22Rv1 (cell line): ENCODE results near the gene GNPDA1.

Experiments used
- H3K27ac ChIP-seq: fragments of 450-650 bp; 2 replicates; pipeline ENCODE4 v1.5.1; 2017
- ZFX ChIP-seq: fragments of 450-650 bp; IDR thresholded peaks from 2 replicates; pipeline ENCODE4 v1.6.1; 2017; ENCODE audit warnings: antibody characterized with exemption, borderline replicate concordance
- TF ChIP-seq, protein P1 (sequence below): fragments of 450-650 bp; IDR thresholded peaks from 2 replicates; pipeline ENCODE4 v1.5.1; 2017; ENCODE audit warnings: mild to moderate bottlenecking

Gene GNPDA1

GRCh38 chr5:142032747-142033631 is 20.2 kb upstream of the GNPDA1 start:
- no peak overlapping the region for H3K27ac ChIP-seq
- no peak for TF ChIP-seq ZFX
- TF ChIP-seq, protein P1, sequence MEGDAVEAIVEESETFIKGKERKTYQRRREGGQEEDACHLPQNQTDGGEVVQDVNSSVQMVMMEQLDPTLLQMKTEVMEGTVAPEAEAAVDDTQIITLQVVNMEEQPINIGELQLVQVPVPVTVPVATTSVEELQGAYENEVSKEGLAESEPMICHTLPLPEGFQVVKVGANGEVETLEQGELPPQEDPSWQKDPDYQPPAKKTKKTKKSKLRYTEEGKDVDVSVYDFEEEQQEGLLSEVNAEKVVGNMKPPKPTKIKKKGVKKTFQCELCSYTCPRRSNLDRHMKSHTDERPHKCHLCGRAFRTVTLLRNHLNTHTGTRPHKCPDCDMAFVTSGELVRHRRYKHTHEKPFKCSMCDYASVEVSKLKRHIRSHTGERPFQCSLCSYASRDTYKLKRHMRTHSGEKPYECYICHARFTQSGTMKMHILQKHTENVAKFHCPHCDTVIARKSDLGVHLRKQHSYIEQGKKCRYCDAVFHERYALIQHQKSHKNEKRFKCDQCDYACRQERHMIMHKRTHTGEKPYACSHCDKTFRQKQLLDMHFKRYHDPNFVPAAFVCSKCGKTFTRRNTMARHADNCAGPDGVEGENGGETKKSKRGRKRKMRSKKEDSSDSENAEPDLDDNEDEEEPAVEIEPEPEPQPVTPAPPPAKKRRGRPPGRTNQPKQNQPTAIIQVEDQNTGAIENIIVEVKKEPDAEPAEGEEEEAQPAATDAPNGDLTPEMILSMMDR = no peak

DNA sequence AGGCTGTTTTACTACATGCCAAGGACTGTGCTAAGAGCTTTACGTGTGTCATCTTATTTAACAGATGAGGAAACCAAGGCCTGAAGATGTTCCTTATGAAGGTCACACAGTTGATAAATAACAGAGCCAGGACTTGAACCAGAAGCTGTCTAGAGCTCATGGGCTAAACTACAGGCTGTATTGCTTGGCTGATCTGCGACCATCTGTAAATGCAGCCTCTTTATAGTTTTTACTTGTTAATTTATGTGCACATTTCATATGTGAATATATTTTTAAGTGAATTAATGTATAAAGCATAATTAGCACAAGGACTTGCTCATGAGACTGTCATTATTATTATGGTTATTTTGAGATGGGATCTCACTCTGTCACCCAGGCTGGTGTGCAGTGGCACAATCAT is 19.3 kb upstream of the GNPDA1 start:
- TF ChIP-seq, protein P1 = no peak
- no peak for TF ChIP-seq ZFX
- no peak overlapping the region for H3K27ac ChIP-seq

- TF ChIP-seq, protein P1 = no peak
- no peak for TF ChIP-seq ZFX
- no peak overlapping the region for H3K27ac ChIP-seq
These were observed 12.8 kb upstream of the GNPDA1 start for GRCh38 chr5:142025637-142026036.

GRCh38 chr5:142024771-142025304 is 12.0 kb upstream of the GNPDA1 start:
- TF ChIP-seq, protein P1 = no peak
- no peak for TF ChIP-seq ZFX
- peak overlapping the region; percentile 91 for H3K27ac ChIP-seq

- H3K27ac ChIP-seq = peak overlapping the region; percentile 91
- TF ChIP-seq, protein P1 = no peak
- TF ChIP-seq ZFX = no peak
These were observed 11.0 kb upstream of the GNPDA1 start for GRCh38 chr5:142023836-142024235.

DNA sequence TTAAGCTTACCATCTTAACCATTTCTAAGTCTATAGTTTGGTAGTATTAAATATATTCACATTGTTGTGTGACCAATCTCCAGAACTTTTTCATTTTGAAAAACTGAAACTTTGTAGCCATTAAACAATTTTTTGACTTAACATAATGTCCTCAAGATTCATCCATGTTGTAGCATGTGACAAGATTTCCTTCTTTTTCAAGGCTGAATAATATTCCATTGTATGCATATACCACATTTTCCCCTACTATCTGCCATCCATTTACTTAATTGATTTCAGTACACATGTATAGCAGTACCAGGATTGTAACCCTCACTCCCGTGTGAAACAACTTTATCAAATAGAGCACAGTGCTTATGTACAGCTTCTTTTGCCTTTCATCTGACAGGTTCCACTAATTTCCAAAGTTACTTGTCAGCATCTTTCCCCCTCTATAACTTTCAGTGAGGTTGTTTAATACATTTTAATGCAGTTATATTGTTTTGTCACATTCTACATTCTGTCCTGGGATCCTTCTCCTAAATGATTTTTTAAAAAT is 7.4 kb upstream of the GNPDA1 start:
- no peak for TF ChIP-seq ZFX
- no peak overlapping the region for H3K27ac ChIP-seq

DNA sequence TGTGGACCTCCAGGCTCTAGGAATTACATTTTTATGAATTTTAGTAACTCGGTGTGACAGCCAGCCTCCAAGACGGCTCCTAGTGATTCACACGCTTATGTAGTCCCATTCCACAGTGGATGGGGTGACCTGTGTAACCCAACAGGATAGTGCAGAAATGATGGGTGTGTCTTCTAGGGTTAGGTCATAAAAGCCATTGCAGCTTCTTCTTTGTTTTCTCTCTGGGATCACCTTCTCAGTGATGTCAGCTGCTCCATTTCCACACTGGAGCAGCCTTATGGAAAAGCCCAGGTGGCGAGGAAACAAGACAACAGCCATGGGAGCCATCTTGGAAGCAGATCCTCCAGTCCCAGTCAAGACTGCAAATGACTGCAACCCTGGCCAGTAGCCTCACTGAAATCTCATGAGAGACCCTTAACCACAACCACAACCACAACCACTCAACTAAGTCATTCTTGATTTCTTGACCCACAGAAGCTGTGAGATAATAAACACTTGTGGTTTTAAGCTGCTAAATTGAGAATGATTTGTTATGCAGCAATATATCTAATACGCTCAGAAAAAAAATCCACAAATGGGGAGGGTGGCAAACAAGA is 5.1 kb upstream of the GNPDA1 start:
- no peak for TF ChIP-seq ZFX
- TF ChIP-seq, protein P1 = no peak
- no peak overlapping the region for H3K27ac ChIP-seq
